ENCODE data around the gene PLCG2.
"Not testable (repeated sequence)": the region's sequence is repeated elsewhere in the genome, so short reads cannot be mapped to it uniquely, and the experiment has no call there.

The PLCG2 gene

GRCh38 chr16:81790277-81790676 is 11.2 kb downstream of the PLCG2 start:
- no peak for DNase-seq (ENCODE audit: low spot score)

DNA sequence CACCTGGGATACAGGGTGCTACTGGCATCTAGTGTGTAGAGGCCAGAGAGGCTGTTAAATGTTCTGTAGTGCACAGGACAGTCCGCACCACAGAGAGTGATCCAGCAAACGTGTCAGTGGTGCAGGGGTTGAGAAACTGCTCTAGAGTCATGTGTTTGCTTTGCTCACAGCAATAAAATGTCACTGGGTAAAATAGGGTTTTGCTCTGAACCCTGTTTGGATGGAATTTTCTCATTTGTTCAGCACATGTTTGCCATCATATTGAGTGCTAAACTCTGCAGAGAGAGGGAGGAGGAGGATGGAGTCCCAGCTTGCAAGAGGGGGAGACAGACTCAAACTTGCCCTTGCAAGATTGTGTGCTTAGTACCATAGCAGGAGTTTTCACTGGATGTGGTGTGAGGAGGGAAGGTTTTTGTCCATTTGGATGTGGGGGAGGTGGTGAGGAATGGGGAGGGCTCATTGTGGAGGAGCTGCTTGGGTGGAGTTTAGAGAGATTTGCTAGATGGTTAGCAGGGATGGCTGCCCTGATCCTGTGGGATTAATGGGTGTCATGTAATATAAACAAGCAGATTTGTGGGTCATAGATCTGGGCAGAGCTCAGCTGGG is 11.8 kb downstream of the PLCG2 start:
- no peak for DNase-seq (ENCODE audit: low spot score)

DNA sequence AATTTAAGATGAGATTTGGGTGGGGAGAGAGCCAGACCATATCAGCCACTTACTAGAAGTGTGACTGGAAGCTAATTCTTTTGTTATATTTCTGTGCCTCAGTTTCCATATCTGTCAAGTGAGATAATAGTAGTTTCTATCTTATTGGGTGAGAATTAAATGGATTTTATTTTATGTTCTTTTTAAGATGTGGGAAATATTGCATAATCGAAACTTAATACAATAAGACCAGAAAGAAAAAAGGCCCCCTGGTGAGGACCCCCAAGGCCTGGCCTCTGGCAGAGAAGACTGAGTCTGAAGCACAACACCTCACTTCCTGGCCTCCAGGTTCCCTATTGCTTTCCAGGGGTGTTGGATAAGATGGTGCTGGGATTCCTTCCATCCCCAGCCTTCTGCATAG is 13.7 kb downstream of the PLCG2 start:
- no peak for DNase-seq (ENCODE audit: low spot score)

DNA sequence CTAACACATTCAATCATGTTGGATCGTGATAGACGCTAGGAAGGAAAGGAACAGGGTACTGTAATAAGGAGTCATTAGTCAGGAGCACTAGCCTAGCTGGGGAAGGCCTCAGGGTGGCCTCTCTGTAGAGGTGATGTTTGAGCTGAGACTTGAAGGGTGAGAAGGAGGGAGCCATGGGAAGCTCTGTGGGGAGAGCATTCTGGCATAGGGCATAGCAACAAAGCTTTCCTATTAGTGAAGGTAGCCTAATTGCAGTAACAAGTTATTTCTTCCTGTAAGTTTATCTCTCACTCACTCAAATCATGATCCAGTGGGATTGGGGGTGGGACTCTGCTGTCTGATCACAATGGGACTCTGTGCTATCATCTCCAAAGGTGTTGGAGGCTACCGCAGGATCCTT is 16.1 kb downstream of the PLCG2 start:
- DNase-seq (ENCODE audit: low spot score): no peak

GRCh38 chr16:81796035-81796434 is 16.9 kb downstream of the PLCG2 start:
- no peak for DNase-seq (ENCODE audit: low spot score)

- no peak for DNase-seq (ENCODE audit: low spot score)
These were observed 17.7 kb downstream of the PLCG2 start for GRCh38 chr16:81796583-81797346.

DNA sequence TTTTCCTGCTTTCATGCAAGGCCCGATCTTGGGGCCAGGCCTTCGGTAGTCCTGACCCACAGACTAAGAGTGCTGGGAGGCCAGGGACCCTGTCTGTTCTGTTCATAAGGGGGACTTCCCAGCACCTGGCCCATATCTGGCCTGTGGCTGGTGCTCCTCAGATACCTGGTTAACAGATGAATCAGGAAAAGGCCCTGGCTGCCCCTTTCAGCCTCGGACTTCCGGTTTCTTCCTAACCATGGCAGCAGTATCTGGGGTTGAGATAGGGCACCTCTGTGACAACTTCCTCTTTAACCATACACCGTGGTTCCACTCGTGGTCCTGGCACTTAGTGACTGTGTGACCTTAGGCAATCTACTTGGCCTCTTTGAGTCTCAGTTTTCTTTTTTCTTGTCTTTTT is 18.4 kb downstream of the PLCG2 start:
- DNase-seq (ENCODE audit: low spot score): no peak

DNA sequence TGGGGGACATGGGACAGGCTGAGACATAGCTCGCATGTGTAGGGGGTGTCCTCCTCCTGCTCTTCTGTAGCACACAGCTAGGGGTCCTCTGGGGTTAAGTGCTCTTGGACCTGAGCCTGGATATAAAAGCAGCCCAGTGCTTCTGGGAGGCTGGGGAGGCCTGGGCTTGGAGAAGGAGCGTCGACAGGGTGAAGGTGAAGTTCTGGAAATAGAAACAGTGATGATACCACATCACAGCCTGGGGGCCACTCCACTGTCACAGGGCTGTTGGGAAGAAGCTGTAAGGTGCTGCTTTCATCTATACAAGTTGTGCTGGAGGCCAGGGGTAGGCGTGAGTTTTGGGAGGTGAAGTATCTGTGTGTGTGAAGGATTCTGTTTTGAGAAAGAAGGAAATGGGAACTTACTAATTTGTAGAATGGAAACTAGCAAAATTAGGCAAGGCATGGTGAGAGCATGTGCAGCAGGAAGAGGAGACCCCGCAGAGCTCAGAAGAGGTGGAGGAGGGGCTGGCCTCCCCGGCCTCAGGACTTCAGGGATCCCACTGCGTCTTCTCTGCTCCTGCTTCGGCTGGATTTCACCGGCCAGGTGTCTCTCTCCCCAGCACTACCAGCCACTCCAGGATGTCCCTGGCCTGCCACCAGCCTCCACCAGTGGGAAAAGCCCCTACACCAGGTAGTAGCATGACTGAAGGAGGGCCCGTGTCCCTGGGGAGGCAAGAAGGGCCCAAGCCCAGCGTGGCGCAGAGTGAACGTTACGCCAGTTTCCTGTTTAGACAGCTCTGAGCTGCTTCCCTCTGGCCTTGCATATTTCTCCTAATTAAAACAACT is 19.4 kb downstream of the PLCG2 start:
- DNase-seq (ENCODE audit: low spot score): no peak

GRCh38 chr16:81799138-81799504 is 20.0 kb downstream of the PLCG2 start:
- no peak for DNase-seq (ENCODE audit: low spot score)

- DNase-seq (ENCODE audit: low spot score): not testable (repeated sequence)
These were observed 22.6 kb downstream of the PLCG2 start for GRCh38 chr16:81801724-81802123.

DNA sequence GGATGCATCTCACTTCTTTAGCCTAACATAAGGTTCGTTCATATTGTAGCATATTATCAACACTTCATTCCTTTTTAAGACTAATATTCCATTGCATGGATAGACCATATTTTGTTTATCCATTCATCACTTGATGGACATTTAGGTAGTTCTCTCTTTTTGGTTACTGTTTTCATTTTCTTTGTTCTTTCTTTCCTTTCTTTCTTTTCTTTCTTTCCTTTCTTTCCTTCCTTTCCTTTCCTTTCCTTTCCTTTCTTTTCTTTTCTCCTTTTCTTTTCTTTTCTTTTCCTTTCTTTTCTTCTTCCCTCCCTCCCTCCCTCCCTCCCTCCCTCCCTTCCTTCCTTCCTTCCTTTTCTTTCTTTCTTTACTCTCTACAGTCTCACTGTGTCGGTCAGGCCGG is 24.2 kb downstream of the PLCG2 start:
- no peak for DNase-seq (ENCODE audit: low spot score)

DNA sequence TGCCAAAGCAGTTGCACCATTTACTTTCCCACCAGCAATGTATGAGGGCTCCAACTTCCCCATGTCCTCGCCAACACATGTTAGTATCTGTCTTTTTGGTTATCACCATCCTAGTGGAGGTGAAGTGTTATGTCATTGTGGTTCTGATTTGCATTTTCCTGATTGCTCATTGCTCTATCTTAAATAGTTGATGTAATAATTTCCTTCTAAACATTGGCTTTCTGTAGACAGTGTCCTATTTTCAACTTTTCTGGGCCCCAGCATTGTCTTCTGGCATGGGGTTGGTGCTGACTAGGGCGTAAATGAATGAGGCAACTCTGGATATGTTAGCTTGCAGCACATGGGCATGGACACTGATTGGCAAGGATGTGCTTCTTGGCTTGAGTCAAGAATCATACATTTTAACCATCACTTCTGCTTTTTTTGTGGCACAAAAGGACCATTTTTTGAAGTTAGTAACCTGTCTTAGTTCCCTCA is 25.1 kb downstream of the PLCG2 start:
- DNase-seq (ENCODE audit: low spot score): no peak

- no peak for DNase-seq (ENCODE audit: low spot score)
These were observed 27.6 kb downstream of the PLCG2 start for GRCh38 chr16:81806696-81807095.

GRCh38 chr16:81807767-81808358 is 28.8 kb downstream of the PLCG2 start:
- no peak for DNase-seq (ENCODE audit: low spot score)

GRCh38 chr16:81808933-81809480 is 29.9 kb downstream of the PLCG2 start:
- no peak for DNase-seq (ENCODE audit: low spot score)

GRCh38 chr16:81809567-81809966 is 30.5 kb downstream of the PLCG2 start:
- DNase-seq (ENCODE audit: low spot score): no peak

- no peak for DNase-seq (ENCODE audit: low spot score)
These were observed 31.3 kb downstream of the PLCG2 start for GRCh38 chr16:81810361-81810760.

DNA sequence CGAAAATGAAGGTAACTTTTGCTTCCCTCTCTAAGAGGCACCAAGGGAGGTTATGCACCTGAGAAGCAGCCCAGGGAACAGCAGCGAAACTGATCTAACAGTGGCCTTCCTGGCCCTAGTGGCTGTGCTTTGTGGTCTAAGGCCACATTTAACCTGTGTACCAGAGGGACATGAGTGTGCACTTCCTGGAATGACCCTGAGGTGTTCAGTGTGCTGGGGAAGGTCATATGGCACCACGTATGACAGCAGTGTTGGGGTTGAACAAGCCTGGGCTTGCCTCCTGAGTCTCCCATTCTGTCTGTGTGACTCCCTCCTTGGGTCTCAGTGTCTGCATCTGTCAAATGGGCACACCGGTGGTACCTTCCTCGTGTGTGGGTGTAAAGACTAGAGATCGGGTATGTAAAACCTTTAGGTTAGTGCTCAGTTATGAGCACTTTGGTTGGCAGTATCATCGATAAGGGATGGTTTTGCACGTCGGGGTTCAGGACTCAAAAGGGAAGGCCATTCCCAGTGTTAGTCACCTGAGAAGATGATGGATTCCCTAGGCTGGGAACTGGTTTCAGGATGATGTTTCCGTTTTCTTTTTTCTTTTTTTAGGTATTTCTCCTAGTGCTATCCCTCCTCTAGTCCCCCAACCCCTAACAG is 31.9 kb downstream of the PLCG2 start:
- DNase-seq (ENCODE audit: low spot score): no peak

GRCh38 chr16:81813648-81814047 is 34.6 kb downstream of the PLCG2 start:
- no peak for DNase-seq (ENCODE audit: low spot score)

DNA sequence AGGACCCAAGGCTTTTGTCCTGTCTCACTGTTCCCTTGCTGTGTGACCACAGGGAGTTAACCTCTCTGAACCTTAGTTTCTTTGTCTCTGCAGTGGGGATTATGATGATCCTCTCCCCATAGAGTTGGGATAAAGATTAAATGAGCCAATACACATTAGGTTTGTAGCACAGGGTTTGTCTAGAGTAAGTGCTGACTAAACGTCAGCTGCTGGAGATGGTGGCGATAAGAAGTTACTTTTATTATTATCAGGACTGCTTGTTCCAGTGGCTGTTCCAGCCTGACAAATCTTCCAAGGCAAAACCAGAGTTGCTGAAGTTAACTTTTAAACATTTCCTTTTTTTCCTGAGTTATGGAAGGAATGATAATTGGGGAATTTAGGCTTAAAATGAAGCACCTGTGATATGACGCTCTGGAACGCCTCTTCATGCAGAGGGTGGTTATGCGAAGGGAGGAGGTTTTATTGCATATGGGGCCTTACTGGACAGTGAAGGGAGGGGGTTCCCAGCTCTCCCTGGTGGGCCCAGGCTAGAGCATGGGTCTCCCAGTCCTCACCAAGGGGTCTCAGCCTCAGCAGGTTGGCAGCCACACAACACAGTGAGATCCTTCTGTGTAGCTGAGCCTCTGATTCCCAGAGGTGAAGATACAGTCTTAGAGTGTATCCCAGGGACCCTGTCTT is 35.8 kb downstream of the PLCG2 start:
- DNase-seq (ENCODE audit: low spot score): no peak

DNA sequence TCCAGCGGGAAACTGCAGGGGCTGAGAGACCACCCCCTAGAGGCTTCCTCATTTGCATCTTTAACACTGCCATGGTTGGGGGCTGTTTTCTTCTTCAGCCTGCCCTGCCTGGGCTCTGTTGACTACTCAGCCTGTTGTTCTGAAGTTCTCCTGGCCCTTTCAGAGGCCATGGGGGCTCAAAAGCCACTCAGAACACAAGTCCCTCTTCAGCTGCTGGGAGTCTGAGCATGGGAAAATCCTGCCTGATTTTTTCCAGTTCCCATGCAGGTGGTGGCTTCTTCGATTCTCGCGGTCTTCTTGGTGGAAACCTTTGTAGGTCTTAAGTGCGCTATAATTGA is 36.3 kb downstream of the PLCG2 start:
- DNase-seq (ENCODE audit: low spot score): no peak

Measured in AG08395 (cell line).